GM21529 (cell line): ENCODE measurements around the gene MYO1D.

ENCODE experiments used
- ATAC-seq: cut with Tn5 transposase; IDR thresholded peaks from one replicate; pipeline ENCODE4 v1.9.1; 2021; ENCODE audit not compliant: unreplicated experiment

Gene MYO1D

GRCh38 chr17:32588135-32588534 is 288.8 kb downstream of the MYO1D start:
- ATAC-seq = no peak

GRCh38 chr17:32586666-32587065 is 290.3 kb downstream of the MYO1D start:
- no peak for ATAC-seq

GRCh38 chr17:32584792-32585191 is 292.1 kb downstream of the MYO1D start:
- ATAC-seq = no peak

- ATAC-seq = no peak
Observed at GRCh38 chr17:32583053-32583452, 293.9 kb downstream of the MYO1D start.

- no peak for ATAC-seq
Observed at GRCh38 chr17:32575852-32576251, 301.1 kb downstream of the MYO1D start.

GRCh38 chr17:32570081-32570396 is 306.9 kb downstream of the MYO1D start:
- ATAC-seq = no peak

GRCh38 chr17:32569171-32570080 is 307.5 kb downstream of the MYO1D start:
- peak; percentile 78 for ATAC-seq

GRCh38 chr17:32568705-32569104 is 308.2 kb downstream of the MYO1D start:
- ATAC-seq = no peak

- no peak for ATAC-seq
Observed at GRCh38 chr17:32567511-32567910, 309.4 kb downstream of the MYO1D start.

- ATAC-seq = no peak
Observed at GRCh38 chr17:32567086-32567485, 309.8 kb downstream of the MYO1D start.

GRCh38 chr17:32566303-32566702 is 310.6 kb downstream of the MYO1D start:
- no peak for ATAC-seq

- ATAC-seq = no peak
Observed at GRCh38 chr17:32565401-32565800, 311.5 kb downstream of the MYO1D start.

- no peak for ATAC-seq
Observed at GRCh38 chr17:32564325-32564724, 312.6 kb downstream of the MYO1D start.

- no peak for ATAC-seq
Observed at GRCh38 chr17:32563583-32563982, 313.3 kb downstream of the MYO1D start.

GRCh38 chr17:32558997-32559650 is 317.8 kb downstream of the MYO1D start:
- ATAC-seq = peak; percentile 83

GRCh38 chr17:32558326-32558955 is 318.5 kb downstream of the MYO1D start:
- peak; percentile 44 for ATAC-seq

- ATAC-seq = no peak
Observed at GRCh38 chr17:32555611-32556310, 321.2 kb downstream of the MYO1D start.

- no peak for ATAC-seq
Observed at GRCh38 chr17:32553168-32553567, 323.8 kb downstream of the MYO1D start.

GRCh38 chr17:32552280-32552679 is 324.6 kb downstream of the MYO1D start:
- ATAC-seq = no peak

GRCh38 chr17:32551186-32551955 is 325.6 kb downstream of the MYO1D start:
- ATAC-seq = peak; percentile 72

GRCh38 chr17:32549559-32549958 is 327.4 kb downstream of the MYO1D start:
- no peak for ATAC-seq
